ENCODE data around the gene APOL5. TPM values are rescaled to one million over a fixed set of nuclear protein-coding genes. Genes with fewer than 3 reads are reported as not detected.

Gene APOL5
- total RNA-seq, 1 donor from 2014 or later, result not detected

- Histone ChIP-seq H3K4me1 (ENCODE audit: insufficient read depth, low read length) (no peaks in the 10 kb centered on the region), H2AFZ (ENCODE audit: low read depth, low read length) (no peak overlapping the region), H3K9me3 (ENCODE audit: insufficient read depth, low read depth, low read length) (no peaks in the 10 kb centered on the region), H3K9ac (ENCODE audit: low read length) (no peak overlapping the region), H3K4me3 (ENCODE audit: insufficient read depth, low read depth, low read length) (no peak overlapping the region), H4K20me1 (ENCODE audit: insufficient read depth, low read length) (no peaks in the 10 kb centered on the region), H3K27me3 (ENCODE audit: insufficient read depth, low read length) (no peaks in the 10 kb centered on the region), H3K36me3 (ENCODE audit: insufficient read depth, low read length) (no peaks in the 10 kb centered on the region), H3K4me2 (ENCODE audit: low read length) (no peak overlapping the region), H3K79me2 (ENCODE audit: insufficient read depth, low read length) (no peaks in the 10 kb centered on the region), H3K27ac (ENCODE audit: low read depth, low read length) (no peak overlapping the region)
- no peak overlapping the region for H3K27ac Mint-ChIP-seq (ENCODE audit: unreplicated experiment)
- TF ChIP-seq CTCF (IDR thresholded peaks at IDR 0.05; ENCODE audit: insufficient read depth, low read depth, low read length), result no peak
- TF ChIP-seq EZH2 (IDR thresholded peaks at IDR 0.05; ENCODE audit: insufficient read depth, low read length), result no peak
- H3K4me1 Mint-ChIP-seq (ENCODE audit: low read depth, unreplicated experiment), result no peaks in the 10 kb centered on the region
- no peak for DNase-seq (ENCODE audit: low read depth)
- no peak for FAIRE-seq
- peaks cover 12% of the 10 kb centered on the region for H3K36me3 Mint-ChIP-seq (ENCODE audit: low read depth, unreplicated experiment)
- H3K9me3 Mint-ChIP-seq (ENCODE audit: unreplicated experiment), result peaks cover 3% of the 10 kb centered on the region
- H3K4me3 Mint-ChIP-seq (ENCODE audit: unreplicated experiment), result no peak overlapping the region
- H3K27me3 Mint-ChIP-seq (ENCODE audit: low read depth, unreplicated experiment), result peaks cover 19% of the 10 kb centered on the region
These were observed 11.1 kb downstream of the APOL5 start for GRCh38 chr22:35728639-35729308.

GRCh38 chr22:35729309-35729698 is 11.6 kb downstream of the APOL5 start:
- H3K4me3 Mint-ChIP-seq (ENCODE audit: unreplicated experiment), result no peak overlapping the region
- Histone ChIP-seq H3K4me2 (ENCODE audit: low read length) (no peak overlapping the region), H3K27me3 (ENCODE audit: insufficient read depth, low read length) (no peaks in the 10 kb centered on the region), H2AFZ (ENCODE audit: low read depth, low read length) (no peak overlapping the region), H3K27ac (ENCODE audit: low read depth, low read length) (no peak overlapping the region), H4K20me1 (ENCODE audit: insufficient read depth, low read length) (no peaks in the 10 kb centered on the region), H3K36me3 (ENCODE audit: insufficient read depth, low read length) (no peaks in the 10 kb centered on the region), H3K9me3 (ENCODE audit: insufficient read depth, low read depth, low read length) (no peaks in the 10 kb centered on the region), H3K4me3 (ENCODE audit: insufficient read depth, low read depth, low read length) (no peak overlapping the region), H3K9ac (ENCODE audit: low read length) (no peak overlapping the region), H3K4me1 (ENCODE audit: insufficient read depth, low read length) (no peaks in the 10 kb centered on the region), H3K79me2 (ENCODE audit: insufficient read depth, low read length) (no peaks in the 10 kb centered on the region)
- H3K4me1 Mint-ChIP-seq (ENCODE audit: low read depth, unreplicated experiment), result no peaks in the 10 kb centered on the region
- peaks cover 19% of the 10 kb centered on the region for H3K27me3 Mint-ChIP-seq (ENCODE audit: low read depth, unreplicated experiment)
- FAIRE-seq, result no peak
- no peak for DNase-seq (ENCODE audit: low read depth)
- TF ChIP-seq CTCF (IDR thresholded peaks at IDR 0.05; ENCODE audit: insufficient read depth, low read depth, low read length) (no peak), EZH2 (IDR thresholded peaks at IDR 0.05; ENCODE audit: insufficient read depth, low read length) (no peak)
- H3K27ac Mint-ChIP-seq (ENCODE audit: unreplicated experiment), result no peak overlapping the region
- peaks cover 12% of the 10 kb centered on the region for H3K36me3 Mint-ChIP-seq (ENCODE audit: low read depth, unreplicated experiment)
- peaks cover 3% of the 10 kb centered on the region for H3K9me3 Mint-ChIP-seq (ENCODE audit: unreplicated experiment)

- Histone ChIP-seq H2AFZ (ENCODE audit: low read depth, low read length) (no peak overlapping the region), H3K36me3 (ENCODE audit: insufficient read depth, low read length) (no peaks in the 10 kb centered on the region), H3K9me3 (ENCODE audit: insufficient read depth, low read depth, low read length) (no peaks in the 10 kb centered on the region), H3K4me2 (ENCODE audit: low read length) (no peak overlapping the region), H3K79me2 (ENCODE audit: insufficient read depth, low read length) (no peaks in the 10 kb centered on the region), H3K27me3 (ENCODE audit: insufficient read depth, low read length) (no peaks in the 10 kb centered on the region), H4K20me1 (ENCODE audit: insufficient read depth, low read length) (no peaks in the 10 kb centered on the region), H3K9ac (ENCODE audit: low read length) (no peak overlapping the region), H3K27ac (ENCODE audit: low read depth, low read length) (no peak overlapping the region), H3K4me3 (ENCODE audit: insufficient read depth, low read depth, low read length) (no peak overlapping the region), H3K4me1 (ENCODE audit: insufficient read depth, low read length) (no peaks in the 10 kb centered on the region)
- H3K27me3 Mint-ChIP-seq (ENCODE audit: low read depth, unreplicated experiment), result peaks cover 15% of the 10 kb centered on the region
- DNase-seq (ENCODE audit: low read depth), result no peak
- H3K27ac Mint-ChIP-seq (ENCODE audit: unreplicated experiment), result no peak overlapping the region
- peaks cover 18% of the 10 kb centered on the region for H3K36me3 Mint-ChIP-seq (ENCODE audit: low read depth, unreplicated experiment)
- no peak for TF ChIP-seq EZH2 (IDR thresholded peaks at IDR 0.05; ENCODE audit: insufficient read depth, low read length)
- no peak for TF ChIP-seq CTCF (IDR thresholded peaks at IDR 0.05; ENCODE audit: insufficient read depth, low read depth, low read length)
- no peaks in the 10 kb centered on the region for H3K4me1 Mint-ChIP-seq (ENCODE audit: low read depth, unreplicated experiment)
- H3K4me3 Mint-ChIP-seq (ENCODE audit: unreplicated experiment), result no peak overlapping the region
- H3K9me3 Mint-ChIP-seq (ENCODE audit: unreplicated experiment), result no peaks in the 10 kb centered on the region
- FAIRE-seq, result no peak
These were observed 13.6 kb downstream of the APOL5 start for GRCh38 chr22:35731321-35731720.

Data from astrocyte (in vitro differentiated cells and primary cell).